ENCODE results near the gene CRCP. TPM values are rescaled to one million over a fixed set of nuclear protein-coding genes. Genes with fewer than 3 reads are reported as not detected.

The CRCP gene
- total and polyA plus RNA-seq, 2 of the 13 experiments (the other 11 are each of a cell fraction or from before 2014, with no cell fraction given) = 22.7 to 31.0 TPM

- TF ChIP-seq HOXD1 (CRISPR knock-in tag; IDR thresholded peaks at IDR 0.05) (0 out of 2 replicates have a peak, but pooled peaks have one; percentile 64), ZNF33B (CRISPR knock-in tag; IDR thresholded peaks at IDR 0.05) (no peak), ZKSCAN1 (IDR thresholded peaks at IDR 0.05; ENCODE audit: low read length) (no peak), FOXO4 (CRISPR knock-in tag; conservative IDR thresholded peaks at IDR 0.05) (no peak), ZNF720 (CRISPR knock-in tag; IDR thresholded peaks at IDR 0.05) (no peak), SRSF4 (IDR thresholded peaks at IDR 0.05; ENCODE audit: low read depth, low read length, poor library complexity, severe bottlenecking) (no peak), NR2C2 (CRISPR knock-in tag; IDR thresholded peaks at IDR 0.05; ENCODE audit: borderline replicate concordance) (peak; percentile 74), HMG20A (CRISPR knock-in tag; IDR thresholded peaks at IDR 0.05; ENCODE audit: borderline replicate concordance) (no peak), ZNF101 (CRISPR knock-in tag; IDR thresholded peaks at IDR 0.05; ENCODE audit: borderline replicate concordance, low read depth) (0 out of 2 replicates have a peak, but pooled peaks have one; percentile 53), SIX4 (CRISPR knock-in tag; IDR thresholded peaks at IDR 0.05) (no peak), NCOA5 (CRISPR knock-in tag; IDR thresholded peaks at IDR 0.05) (no peak), ZNF468 (CRISPR knock-in tag; IDR thresholded peaks at IDR 0.05) (0 out of 2 replicates have a peak, but pooled peaks have one; percentile 33), ZFP36L1 (CRISPR knock-in tag; IDR thresholded peaks at IDR 0.05) (no peak), ZBTB40 (IDR thresholded peaks at IDR 0.05) (no peak), ZBTB40 (CRISPR knock-in tag; IDR thresholded peaks at IDR 0.05) (peak; percentile 84)
- TF ChIP-seq, protein P1, sequence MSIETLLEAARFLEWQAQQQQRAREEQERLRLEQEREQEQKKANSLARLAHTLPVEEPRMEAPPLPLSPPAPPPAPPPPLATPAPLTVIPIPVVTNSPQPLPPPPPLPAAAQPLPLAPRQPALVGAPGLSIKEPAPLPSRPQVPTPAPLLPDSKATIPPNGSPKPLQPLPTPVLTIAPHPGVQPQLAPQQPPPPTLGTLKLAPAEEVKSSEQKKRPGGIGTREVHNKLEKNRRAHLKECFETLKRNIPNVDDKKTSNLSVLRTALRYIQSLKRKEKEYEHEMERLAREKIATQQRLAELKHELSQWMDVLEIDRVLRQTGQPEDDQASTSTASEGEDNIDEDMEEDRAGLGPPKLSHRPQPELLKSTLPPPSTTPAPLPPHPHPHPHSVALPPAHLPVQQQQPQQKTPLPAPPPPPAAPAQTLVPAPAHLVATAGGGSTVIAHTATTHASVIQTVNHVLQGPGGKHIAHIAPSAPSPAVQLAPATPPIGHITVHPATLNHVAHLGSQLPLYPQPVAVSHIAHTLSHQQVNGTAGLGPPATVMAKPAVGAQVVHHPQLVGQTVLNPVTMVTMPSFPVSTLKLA (IDR thresholded peaks at IDR 0.05) = peak; percentile 82
Observed at GRCh38 chr7:66114743-66115649, at the start of gene CRCP (continued).

Data from HepG2 (cell line).